ENCODE measurements around the gene BTN1A1. TPM values are rescaled to one million over a fixed set of nuclear protein-coding genes. Genes with fewer than 3 reads are reported as not detected.

Gene BTN1A1
- total RNA-seq, 6 donors from 2014 or later: not detected

GRCh38 chr6:26472549-26473290 lies 27.4 kb upstream of the BTN1A1 start:
- no peak overlapping the region for H3K4me3 ChIP-seq
- TF ChIP-seq POLR2AphosphoS5 (IDR thresholded peaks at IDR 0.05) (no peak), POLR2A (IDR thresholded peaks at IDR 0.05) (no peak), CTCF (IDR thresholded peaks at IDR 0.05) (no peak), EP300 (IDR thresholded peaks at IDR 0.05) (no peak)
- H3K9me3 ChIP-seq: no peaks in the 10 kb centered on the region
- DNase-seq: no peak
- H3K36me3 ChIP-seq: peaks cover 6 to 21% (median 14%) of the 10 kb centered on the region in 4 donors
- peaks cover 15 to 30% (median 19%) of the 10 kb centered on the region in 4 donors for H3K4me1 ChIP-seq
- no peaks in the 10 kb centered on the region for H3K27me3 ChIP-seq
- 96 to 98% methylated on average over 4 of the region's 4 CpGs for WGBS, 2 donors
- H3K27ac ChIP-seq: peak overlapping the region; percentile 80 to 96 (median 90)
- no peak for ATAC-seq (ENCODE audit: low FRiP score in 2 of 2)

GRCh38 chr6:26473429-26473757 lies 26.7 kb upstream of the BTN1A1 start:
- H3K27ac ChIP-seq: peak overlapping the region; percentile 80 to 96 (median 90)
- H3K36me3 ChIP-seq: peaks cover 0 to 14% (median 7%) of the 10 kb centered on the region in 4 donors
- H3K9me3 ChIP-seq: no peaks in the 10 kb centered on the region
- WGBS, 2 donors: 88 to 89% methylated on average over 1 of the region's 1 CpG
- ATAC-seq (ENCODE audit: low FRiP score in 2 of 2): no peak
- TF ChIP-seq CTCF (IDR thresholded peaks at IDR 0.05): no peak
- no peak for TF ChIP-seq POLR2A (IDR thresholded peaks at IDR 0.05)
- TF ChIP-seq POLR2AphosphoS5 (IDR thresholded peaks at IDR 0.05): no peak
- TF ChIP-seq EP300 (IDR thresholded peaks at IDR 0.05): no peak
- DNase-seq: no peak
- H3K4me1 ChIP-seq: peaks cover 15 to 30% (median 19%) of the 10 kb centered on the region in 4 donors
- H3K4me3 ChIP-seq: peak overlapping the region in 3 of 4 donors; percentile 30 to 51 (median 47)
- H3K27me3 ChIP-seq: no peaks in the 10 kb centered on the region

- peak in 1 of 2 donors; percentile 91 for DNase-seq
- Histone ChIP-seq H3K4me1 (peaks cover 15 to 30% (median 19%) of the 10 kb centered on the region in 4 donors), H3K27ac (peak overlapping the region; percentile 80 to 96 (median 90))
These were observed 26.2 kb upstream of the BTN1A1 start for GRCh38 chr6:26473758-26474438.

GRCh38 chr6:26474439-26474881 lies 25.6 kb upstream of the BTN1A1 start:
- Histone ChIP-seq H3K9me3 (no peaks in the 10 kb centered on the region), H3K36me3 (peaks cover 0 to 4% (median 0%) of the 10 kb centered on the region in 4 donors), H3K4me1 (peaks cover 15 to 30% (median 19%) of the 10 kb centered on the region in 4 donors), H3K27me3 (no peaks in the 10 kb centered on the region), H3K27ac (peak overlapping the region; percentile 80 to 96 (median 90)), H3K4me3 (peak overlapping the region; percentile 24 to 51 (median 38))
- TF ChIP-seq EP300 (IDR thresholded peaks at IDR 0.05): no peak
- no peak for TF ChIP-seq POLR2AphosphoS5 (IDR thresholded peaks at IDR 0.05)
- TF ChIP-seq POLR2A (IDR thresholded peaks at IDR 0.05): no peak
- WGBS, 2 donors: 54 to 57% methylated on average over 2 of the region's 2 CpGs
- ATAC-seq (ENCODE audit: low FRiP score in 2 of 2) (no peak), DNase-seq (no peak)

More at GRCh38 chr6:26473758-26474438, 26.2 kb upstream of the BTN1A1 start:
- peak; percentile 96 to 97 for ATAC-seq (ENCODE audit: low FRiP score in 2 of 2)
- H3K36me3 ChIP-seq: peaks cover 0 to 9% (median 3%) of the 10 kb centered on the region in 4 donors
- H3K4me3 ChIP-seq: peak overlapping the region; percentile 24 to 51 (median 38)
- H3K27me3 ChIP-seq: no peaks in the 10 kb centered on the region
- no peaks in the 10 kb centered on the region for H3K9me3 ChIP-seq
- TF ChIP-seq CTCF (IDR thresholded peaks at IDR 0.05) (no peak), POLR2A (IDR thresholded peaks at IDR 0.05) (peak in 2 of 4 donors; percentile 70 to 85), POLR2AphosphoS5 (IDR thresholded peaks at IDR 0.05) (peak; percentile 75 to 85), EP300 (IDR thresholded peaks at IDR 0.05) (no peak)
- WGBS, 2 donors: 1% methylated on average over 12 of the region's 12 CpGs

Data from upper lobe of left lung (tissue), 6 donors.